NB4 (cell line): ENCODE measurements around the gene CBX5.

Source experiments
- CTCF ChIP-seq: IDR thresholded peaks from one replicate; pipeline ENCODE4 v1.5.1; 2012; ENCODE audit warnings: low read depth, low read length
- MAX ChIP-seq: IDR thresholded peaks from 2 replicates; pipeline ENCODE4 v1.6.1; 2011; ENCODE audit warnings: low read depth, low read length
- MYC ChIP-seq: IDR thresholded peaks from 2 replicates; pipeline ENCODE4 v1.6.1; 2011; ENCODE audit warnings: low read depth, low read length
- POLR2A ChIP-seq: IDR thresholded peaks from 2 replicates; pipeline ENCODE4 v1.6.1; 2011; ENCODE audit warnings: mild to moderate bottlenecking; ENCODE audit not compliant: insufficient read length; ENCODE audit errors: extremely low read depth

- TF ChIP-seq MYC (no peak), MAX (no peak), CTCF (no peak), POLR2A (no peak)
These were observed 51.5 kb downstream of the CBX5 start for GRCh38 chr12:54228471-54228870.
